NCI-H2196 (cell line): Measurements from ENCODE around the gene FAM210A.

Source experiments
- DNase-seq: peaks from one replicate; lab custom pipeline; 2025; ENCODE audit not compliant: unreplicated experiment; lab: John Stamatoyannopoulos, UW

Gene FAM210A

DNA sequence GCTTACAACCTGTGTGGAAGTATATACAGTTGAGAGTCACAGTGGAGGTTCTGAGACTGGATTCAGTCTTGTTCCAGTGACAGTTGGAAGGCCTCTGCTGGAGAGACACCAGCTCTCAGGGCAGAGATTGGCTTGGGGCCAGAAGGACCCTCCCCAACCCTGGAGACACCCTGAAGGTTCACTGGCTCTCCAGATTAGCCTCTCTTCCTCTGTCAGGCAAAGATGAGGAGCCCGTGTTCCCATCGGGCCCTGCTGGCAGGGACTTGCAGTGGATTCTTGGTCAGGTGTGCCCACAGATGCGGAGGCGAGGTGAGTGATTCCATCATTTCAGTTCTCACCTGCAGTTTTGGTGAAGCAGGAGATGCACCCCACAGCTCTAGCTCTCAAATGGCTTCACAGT lies 78.6 kb downstream of the FAM210A start:
- no peak for DNase-seq

DNA sequence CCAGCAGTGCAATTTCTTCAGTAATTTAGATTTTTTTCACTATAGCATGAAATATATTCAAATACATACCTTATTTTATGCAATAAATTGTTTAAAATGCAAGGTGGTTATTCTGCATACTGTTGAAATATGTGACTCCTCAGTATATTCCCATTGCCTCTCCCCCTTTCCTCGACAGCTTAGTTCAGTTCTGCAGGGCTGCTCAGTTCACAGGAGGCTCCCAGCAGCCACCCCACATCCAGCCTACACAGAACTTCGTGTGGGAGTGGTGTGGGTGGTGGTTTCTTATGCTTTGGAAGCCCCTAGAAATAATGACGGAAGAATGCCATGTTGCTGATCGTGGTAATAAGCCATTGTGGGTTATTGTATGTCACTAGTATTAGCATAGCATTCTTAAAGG lies 79.7 kb downstream of the FAM210A start:
- no peak for DNase-seq

DNA sequence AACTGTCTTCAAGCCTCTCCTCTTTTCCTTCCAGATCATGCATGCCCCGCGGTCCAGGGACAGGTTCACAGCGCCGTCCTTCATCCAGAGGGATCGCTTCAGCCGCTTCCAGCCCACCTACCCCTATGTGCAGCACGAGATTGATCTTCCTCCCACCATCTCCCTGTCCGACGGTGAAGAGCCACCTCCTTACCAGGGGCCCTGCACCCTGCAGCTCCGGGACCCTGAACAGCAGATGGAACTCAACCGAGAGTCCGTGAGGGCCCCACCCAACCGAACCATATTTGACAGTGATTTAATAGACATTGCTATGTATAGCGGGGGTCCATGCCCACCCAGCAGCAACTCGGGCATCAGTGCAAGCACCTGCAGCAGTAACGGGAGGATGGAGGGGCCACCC lies 81.3 kb downstream of the FAM210A start:
- no peak for DNase-seq

DNA sequence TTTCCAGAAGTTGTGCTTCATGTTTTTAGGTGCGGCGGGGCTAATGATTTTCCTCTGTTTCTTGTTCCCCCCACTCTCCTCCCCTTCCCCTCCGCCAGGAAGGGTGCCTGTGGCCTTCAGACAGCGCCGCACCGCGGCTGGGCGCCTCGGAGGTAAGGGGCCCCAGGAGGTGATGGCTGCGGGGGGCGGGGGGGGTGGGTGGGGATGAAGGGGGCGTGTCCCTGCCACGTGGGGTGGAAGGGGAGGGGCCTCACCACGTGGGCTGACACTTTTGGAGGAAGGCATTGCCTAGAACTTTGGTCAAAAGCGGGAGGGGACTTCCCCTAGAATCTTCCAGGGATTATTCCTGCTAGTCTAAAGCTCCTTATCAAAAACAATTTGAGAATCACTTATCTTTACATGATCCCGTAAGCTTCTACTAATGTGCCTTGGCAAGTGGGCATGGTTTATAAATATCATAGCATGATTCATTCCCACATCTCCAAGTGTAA lies 83.1 kb downstream of the FAM210A start:
- no peak for DNase-seq

DNA sequence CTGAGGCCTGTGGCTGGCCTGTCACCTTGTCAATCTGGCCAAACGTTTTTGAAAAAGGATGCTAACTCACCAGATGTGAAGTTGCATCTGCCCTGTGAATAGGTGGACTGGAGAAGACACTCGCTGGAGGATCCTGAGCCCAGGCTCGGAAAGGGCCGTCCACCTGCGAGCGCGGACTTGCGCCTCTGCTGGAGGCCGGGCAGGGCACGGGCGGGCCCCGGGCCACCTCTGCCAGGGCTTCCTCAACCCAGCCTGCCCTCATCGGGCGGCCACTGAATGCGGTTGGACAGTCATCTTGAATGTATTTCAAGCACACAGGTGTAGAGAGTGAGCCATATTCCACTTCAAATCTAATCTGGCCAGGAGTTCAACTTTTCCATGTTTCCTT lies 83.9 kb downstream of the FAM210A start:
- DNase-seq = no peak

DNA sequence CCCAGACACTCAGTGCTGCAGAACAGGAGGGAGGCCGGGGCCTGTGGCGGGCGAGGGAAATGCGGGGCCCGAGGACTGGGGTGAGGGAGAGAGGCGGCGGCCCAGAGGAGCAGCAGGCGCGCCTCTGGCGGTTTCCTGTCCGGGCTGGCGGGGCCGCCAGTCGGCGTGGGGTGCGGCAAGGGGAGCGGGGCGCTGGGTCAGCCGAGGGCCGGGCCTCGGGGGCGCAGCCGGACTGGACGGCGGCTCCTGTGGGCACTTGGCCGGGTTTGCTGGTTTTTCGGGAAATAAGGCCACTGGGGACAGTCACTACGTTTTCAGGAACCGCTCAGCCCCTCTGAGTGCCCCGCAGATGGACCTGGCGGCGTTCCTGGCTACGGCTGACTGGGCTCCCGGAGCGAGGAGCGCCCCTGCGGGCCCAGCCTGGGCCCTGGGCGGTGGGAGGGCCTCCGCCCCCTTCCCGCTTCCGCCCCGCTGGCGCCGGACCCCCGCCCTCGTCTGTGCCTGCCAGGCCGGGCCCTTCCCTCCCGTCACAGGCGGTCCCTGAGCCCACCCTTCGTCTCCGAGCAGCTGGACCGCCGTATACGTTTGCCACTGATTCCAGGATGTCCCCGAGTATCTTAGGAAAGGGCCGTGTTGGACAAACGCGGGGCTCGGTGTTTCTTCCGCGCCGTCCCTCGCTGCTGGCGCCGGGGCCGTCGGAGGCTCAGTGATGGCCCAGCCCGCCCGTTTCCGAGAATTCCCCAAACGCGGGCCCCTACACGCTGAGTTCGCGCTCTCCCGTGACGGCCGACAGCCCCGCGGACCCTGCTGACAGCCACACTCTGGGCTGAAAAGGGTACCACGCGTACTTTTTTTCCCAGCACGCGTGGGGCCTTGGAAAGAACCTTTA lies 84.6 kb downstream of the FAM210A start:
- no peak for DNase-seq

DNA sequence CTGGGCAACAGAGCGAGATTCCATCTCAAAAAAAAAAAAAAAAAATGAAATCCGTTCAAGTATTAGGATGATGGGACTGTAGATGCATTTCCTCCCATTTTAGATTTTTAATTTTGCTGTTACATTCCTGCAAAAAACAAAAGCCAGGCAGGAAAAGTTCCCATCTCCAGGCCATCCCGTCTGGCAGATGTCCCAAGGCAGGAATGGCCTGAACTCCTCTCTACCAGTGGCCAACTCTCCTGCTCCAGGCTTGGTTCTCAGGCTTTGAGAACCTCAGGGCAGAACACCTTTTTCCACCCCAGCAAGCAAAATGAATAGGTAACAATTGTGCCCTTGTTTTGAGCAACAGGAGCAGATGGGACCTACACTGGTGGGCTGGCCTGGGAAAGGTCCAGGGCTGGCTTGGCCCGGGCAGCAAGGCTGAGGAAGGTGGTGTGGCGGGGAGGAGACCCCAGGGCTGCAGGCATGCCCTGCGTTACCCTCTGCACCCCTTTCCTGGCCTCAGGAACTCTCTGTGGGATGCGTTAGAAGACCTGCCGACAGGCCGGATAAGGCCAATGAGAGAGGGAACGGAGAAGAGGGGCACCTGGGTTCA lies 86.0 kb downstream of the FAM210A start:
- DNase-seq = no peak

DNA sequence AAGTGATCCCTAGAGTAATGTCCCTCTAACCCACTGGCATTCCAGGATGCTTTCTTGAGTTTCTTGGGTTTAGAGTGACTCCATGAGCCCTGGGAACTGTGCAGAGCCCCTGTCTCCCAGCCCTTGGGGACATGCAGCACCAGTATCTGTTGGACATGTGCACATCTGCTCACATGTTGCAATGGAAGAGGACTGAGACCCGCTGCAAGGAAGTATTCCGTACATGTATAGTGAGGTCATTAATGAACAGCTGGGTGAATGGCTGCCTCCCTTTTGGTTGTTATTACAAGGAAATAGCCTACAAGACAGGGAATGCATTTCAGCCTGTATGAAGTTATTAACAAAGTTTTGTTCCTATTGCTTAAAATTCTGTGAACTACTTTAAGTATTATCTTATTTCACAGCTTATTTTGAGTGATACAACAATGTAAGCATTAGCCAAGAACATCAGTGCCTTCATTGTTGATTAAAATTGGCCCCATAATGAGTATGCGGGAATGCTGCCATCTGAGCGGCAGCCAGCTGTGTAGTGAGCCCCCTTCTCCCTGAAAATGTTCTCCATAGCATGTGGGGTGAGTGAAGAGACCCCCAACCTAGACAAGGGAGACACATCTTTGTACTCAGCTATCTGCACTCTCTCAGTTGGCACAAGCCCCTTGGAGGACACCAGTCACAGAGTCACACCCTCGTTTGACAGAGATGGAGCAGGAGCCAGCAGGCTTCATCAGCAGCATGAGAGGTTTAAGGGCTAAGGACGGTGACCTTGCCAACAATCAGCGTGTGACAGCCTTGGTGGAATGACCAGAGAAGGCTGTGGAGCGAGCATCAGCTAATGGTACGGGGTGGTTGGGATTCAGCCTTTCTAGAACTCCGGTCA lies 87.4 kb downstream of the FAM210A start:
- no peak for DNase-seq

DNA sequence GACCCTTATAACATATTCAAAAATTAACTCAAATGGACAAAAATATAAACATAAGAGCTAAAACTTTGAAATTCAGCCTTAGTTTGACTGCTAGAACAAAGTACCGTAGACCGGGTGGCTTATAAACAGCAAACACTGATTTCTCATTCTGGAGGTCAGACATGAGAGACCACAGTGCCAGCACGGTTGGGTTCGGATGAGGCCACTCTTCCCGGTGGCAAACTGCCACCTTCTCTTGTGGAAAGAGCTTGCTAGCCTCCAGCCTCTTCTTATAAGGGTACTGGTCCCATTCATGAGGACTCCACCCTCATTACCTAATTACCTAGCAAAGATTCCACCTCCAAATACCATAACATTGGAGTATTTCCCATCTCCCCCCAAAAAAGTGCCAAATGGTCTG lies 91.3 kb downstream of the FAM210A start:
- DNase-seq = no peak

DNA sequence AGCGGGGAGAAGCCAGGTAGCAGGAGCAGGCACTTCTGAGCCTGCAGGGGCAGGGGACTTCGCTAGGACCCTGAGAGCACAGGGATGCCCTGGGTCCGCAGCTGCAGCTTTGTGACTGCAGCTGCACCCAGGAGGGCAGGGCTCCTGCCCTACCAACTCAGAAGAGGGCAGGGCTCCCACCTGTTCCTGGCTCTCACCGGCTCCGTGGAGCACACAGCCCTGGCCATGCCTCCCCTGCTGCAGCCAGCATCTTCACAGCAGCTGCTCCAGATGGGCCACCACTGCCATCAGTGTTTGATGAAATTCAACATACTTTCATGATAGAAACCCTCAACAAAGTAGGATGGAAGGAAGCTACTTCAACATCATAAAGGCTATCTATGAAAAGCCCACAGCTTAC lies 92.7 kb downstream of the FAM210A start:
- DNase-seq = no peak

DNA sequence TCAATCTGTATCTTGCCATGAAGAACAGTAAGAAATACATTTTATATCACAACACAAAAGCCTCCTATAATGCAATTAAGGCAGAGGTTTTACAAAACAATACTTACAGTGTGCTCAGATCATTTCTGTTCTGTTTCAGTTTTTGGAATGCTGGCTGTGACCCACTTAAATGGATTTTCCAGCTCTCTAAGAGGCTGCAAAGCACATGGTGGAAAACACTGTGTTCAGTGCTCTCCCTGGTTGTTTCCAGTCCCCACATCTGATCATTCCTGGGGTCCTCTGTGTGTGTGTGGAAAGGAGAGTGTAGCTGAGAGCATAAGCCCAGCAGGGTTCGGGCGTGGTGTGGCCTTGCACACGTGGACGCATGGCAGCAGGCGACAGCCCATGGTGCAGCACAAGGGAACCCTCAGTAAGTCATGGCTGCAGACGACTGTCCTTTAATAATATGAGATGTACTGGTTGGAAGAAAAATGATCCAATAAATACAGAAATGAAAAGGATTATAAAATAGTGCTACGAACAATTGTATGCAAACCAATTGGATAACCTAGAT lies 95.6 kb downstream of the FAM210A start:
- no peak for DNase-seq

DNA sequence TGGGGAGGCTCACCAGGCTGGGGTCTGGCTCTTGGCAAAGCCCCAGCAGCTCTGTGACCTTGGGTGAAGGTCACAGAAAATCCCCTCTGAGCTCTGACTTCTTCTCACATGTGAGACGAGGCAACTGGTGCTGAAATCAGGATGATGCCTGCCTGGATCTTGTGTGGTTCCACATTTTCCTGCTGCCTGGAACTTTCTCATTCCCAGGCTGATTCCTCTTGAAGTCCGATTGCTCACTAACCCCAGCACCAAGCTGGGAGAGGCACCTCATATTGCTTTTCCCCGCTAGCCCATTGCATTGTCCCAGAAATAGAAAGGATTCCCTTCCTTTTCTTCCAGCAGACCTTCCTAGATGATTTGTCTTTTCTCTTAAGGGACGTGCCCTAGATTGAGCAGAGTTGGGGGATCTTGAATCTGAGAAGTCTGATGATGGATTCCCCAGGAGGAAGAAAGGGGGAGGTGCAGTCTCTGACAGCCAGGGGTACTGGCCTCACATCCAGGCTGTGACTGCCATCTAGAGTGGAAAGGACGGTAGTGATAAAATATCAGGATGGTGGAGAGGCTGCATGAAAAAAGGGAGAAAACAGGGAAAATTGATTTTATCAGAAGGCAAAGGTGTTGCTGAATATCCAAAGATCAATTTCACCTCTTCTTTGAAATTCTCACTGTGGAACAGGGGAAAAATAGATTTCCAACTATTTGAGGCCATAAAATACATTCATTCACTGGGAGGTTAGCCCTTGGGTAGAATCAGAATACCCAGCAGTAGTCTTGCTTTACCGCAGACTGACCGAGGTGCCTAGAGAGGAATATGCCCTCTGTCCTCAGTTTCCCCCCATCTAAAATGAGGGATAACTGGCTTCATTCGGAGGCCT lies 96.3 kb downstream of the FAM210A start:
- peak; percentile 70 for DNase-seq

DNA sequence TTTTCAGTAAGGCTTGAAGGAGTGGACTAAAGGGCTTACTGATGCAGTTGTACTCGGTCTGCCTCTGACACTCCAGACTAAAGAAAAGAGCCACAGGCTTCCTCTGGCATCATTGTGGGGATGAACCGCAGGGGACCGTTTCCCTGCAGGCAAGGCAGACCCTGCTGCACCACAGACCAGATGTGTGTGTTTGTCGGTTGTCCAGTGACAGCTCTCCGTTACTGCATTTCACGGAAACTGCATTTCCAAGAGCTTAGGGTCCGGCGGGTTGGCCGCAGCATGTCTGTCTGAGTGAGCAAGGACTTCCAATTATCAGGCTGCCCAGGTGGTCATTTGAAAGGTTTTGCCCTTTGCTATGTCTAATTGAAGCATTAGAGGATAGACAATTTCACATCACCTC lies 98.1 kb downstream of the FAM210A start:
- no peak for DNase-seq

DNA sequence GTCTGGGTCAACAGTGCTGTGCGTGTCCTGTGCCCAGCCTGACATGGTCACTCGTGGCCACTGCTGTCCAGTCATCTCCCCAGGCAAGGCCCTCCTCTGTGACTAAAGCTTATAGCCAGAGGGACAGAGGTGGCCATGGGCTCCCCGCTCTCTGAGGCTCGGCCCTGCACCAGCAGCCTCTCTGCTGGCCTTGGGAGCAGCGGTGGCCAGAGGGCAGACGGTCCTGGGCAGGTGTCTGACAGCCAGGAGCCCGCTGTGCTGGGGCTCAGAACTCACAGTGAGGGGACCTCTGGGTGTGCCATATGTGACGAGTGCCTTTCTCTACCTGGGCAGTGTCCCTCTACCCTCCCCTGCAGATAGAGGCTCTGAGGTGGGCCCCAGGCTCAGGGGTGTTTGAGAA lies 98.7 kb downstream of the FAM210A start:
- DNase-seq = no peak

DNA sequence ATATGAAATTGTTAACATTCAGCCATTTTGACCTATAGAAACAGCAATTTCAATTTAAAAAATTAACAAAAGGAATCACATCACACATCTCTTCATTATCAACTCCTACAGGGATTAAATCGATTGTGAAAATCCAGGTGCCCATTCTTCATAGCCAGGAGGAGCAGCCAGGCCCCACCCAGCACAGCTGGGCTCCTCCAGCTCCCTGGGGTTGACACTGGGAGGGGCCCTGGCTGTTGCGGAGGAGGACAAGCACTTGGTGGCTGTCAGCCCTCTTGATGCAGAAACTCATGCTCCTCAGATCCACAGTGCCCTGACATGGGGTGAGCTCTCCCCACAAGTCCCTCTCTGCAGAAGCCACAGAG lies 99.8 kb downstream of the FAM210A start:
- no peak for DNase-seq

DNA sequence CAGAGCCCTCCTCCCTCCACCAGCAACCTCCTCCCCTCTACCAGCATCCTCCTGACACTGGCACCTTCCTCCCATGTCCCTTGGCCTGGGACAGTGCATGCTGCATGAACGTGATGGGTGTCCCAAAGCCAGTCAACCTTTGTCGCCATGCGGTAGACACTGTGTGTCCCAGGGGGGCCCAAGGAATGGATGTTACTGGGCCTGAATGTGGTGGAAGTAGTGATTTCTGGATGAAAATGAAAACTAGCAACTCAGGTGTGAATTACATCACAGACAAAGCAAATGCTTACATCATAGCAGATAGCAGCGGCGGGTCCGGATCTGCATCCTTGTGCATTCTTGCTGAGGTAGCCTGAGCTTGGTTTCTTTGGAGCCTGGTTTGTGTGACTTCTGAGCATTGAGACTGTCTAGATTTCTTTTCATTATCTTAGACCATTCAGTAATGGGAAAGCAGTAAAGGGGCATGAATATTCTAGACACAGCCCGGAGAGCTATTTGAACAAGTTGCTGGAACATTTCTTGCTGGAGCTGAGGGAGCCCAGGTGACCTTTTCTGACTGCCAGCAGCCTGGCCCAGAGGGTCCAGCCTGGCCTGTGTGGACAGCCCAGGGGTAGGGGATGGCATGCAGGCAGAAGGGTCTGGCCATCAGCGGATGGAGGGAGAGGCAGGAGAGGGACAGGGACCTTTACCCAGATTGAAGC lies 100.4 kb downstream of the FAM210A start:
- DNase-seq = no peak

DNA sequence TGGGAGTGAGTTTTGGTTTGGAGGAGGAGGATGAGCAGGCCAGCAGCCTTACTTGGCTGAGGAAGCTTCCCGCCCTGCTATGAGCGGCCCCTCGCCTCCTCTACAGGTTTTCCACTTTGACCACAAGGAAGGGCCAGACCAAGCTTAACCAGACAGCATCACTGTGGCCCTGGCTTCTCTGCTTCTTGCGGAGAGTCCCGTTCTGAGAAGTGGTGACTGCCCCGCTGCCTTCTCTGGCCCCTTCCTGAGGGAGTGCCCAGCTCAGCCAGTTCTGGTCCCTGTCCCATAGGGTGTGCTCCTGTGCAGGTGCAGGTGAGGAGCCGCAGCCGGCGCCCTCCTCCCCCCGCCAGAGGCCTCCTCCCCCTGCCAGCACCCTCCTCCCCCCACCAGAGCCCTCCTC lies 101.0 kb downstream of the FAM210A start:
- no peak for DNase-seq

DNA sequence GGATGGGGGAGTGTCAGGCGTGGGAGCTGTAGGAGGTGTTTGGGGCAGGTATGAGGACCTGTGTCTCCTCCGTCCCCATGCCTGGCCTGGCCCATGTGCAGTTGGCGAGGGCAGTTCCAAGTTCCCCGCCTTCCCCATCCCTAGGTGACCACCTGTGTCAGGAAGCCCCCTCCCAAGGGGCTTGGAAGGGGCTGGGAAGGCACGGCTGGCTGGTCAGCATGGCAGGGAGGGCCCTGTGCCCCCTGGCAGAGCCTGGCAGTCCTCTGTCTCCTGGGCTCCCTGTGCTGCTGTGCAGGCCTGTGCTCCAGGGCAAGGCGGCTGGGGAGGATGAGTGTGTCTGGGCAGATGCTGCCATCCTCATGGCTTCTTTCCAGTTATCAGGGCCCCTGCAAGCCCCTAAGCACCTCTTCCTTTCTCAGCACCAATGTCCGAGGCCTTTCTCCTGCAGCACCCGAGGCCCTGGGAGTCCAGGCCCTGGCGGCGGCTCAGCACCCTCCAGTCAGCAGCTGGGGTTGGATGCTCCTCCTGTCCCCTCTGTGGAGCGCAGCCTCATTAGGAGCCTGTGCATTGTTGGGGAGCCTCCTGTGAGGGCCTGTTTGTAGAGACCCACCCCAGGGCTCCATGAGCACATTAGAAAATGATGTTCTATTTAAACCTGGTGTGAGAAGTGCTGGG lies 101.7 kb downstream of the FAM210A start:
- DNase-seq = no peak

DNA sequence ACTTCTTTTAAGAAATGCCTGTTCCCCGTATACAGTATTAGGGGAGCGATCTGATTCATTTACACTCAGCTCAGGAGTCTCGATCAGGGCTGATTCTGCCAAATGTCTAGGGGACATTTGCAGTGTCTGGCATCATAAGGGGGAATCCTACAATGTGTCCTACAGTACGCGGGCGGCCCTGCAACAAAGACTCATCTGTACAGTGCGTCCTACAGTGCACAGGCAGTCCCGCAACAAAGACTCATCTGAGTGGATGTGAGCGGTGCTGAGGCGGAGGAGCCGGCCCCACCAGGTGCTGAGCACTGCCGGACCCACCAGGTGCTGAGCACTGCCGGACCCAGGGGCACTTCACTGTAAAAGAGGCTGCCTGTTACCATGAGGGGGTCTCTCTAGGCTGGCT lies 102.5 kb downstream of the FAM210A start:
- no peak for DNase-seq
